Prostate gland (tissue), 2 donors: ENCODE data around the gene RASD2. TPM values are rescaled to one million over a fixed set of nuclear protein-coding genes. Genes with fewer than 3 reads are reported as not detected.
"Not testable (repeated sequence)": the region's sequence is repeated elsewhere in the genome, so short reads cannot be mapped to it uniquely, and the experiment has no call there.

Experiments
- DNase-seq: peaks from one replicate; pipeline ENCODE4 v3.0.0-alpha.2; 2019; ENCODE audit warnings: low spot score
- H3K27ac ChIP-seq, 2 donors: fragments of 200-600 bp; sonication (generic); 2 replicates each; pipeline ENCODE4 v1.5.1; 2017 to 2019
- H3K27me3 ChIP-seq: fragments of 200-600 bp; sonication (generic); replicated peaks from 2 replicates; pipeline ENCODE4 v1.5.1; 2019; ENCODE audit not compliant: insufficient read depth
- H3K36me3 ChIP-seq, 2 donors: fragments of 200-600 bp; sonication (generic); 1 replicate in 1 of 2; 2 replicates in 1 of 2; pipeline versions ENCODE4 v1.5.1 to v1.8.1; 2017 to 2019
- H3K4me1 ChIP-seq: fragments of 200-600 bp; sonication (generic); replicated peaks from 2 replicates; pipeline ENCODE4 v1.5.1; 2019
- H3K4me3 ChIP-seq, 2 donors: fragments of 200-600 bp; sonication (generic); 2 replicates each; pipeline ENCODE4 v1.5.1; 2017 to 2019
- H3K9me3 ChIP-seq: fragments of 200-600 bp; sonication (generic); 2 replicates; pipeline ENCODE4 v1.5.1; 2017
- POLR2A ChIP-seq: fragments of 450-650 bp; IDR thresholded peaks from one replicate; pipeline ENCODE4 v1.6.1; 2016; ENCODE audit warnings: antibody characterized with exemption, mild to moderate bottlenecking
- POLR2AphosphoS5 ChIP-seq: sonication (generic); formaldehyde crosslinking; IDR thresholded peaks from one replicate; pipeline ENCODE4 v1.6.1; 2017; ENCODE audit warnings: antibody characterized with exemption
- WGBS: methylation state at CpG from one replicate; pipeline ENCODE4 v1.1.5; 2018; 5-methylcytosine and 5-hydroxymethylcytosine counted together
- intact Hi-C: fragments of 100-400 bp; cut with DNase I; formaldehyde crosslinking; loops from one replicate; pipeline ENCODE4 v1.14.2; 2022
- total RNA-seq, 2 donors: library from RNA; depleted of rRNA; stranded (reverse); fragments of >200 nt; gene quantifications; one replicate each; pipeline ENCODE4 v1.1.0, GENCODE V29; 2016
- TF ChIP-seq, protein P1 (sequence below), 4 experiments: fragments of 200-600 bp in 2 of 4; fragments of 450-650 bp in 2 of 4; sonication (generic) in 2 of 4; IDR thresholded peaks; 1 replicate in 3 of 4; 2 replicates in 1 of 4; pipeline ENCODE4 v1.5.1; 2016 to 2019; ENCODE audit warnings: antibody characterized with exemption in 4 of 4, mild to moderate bottlenecking in 2 of 4, moderate library complexity in 2 of 4

Gene RASD2, protein sequence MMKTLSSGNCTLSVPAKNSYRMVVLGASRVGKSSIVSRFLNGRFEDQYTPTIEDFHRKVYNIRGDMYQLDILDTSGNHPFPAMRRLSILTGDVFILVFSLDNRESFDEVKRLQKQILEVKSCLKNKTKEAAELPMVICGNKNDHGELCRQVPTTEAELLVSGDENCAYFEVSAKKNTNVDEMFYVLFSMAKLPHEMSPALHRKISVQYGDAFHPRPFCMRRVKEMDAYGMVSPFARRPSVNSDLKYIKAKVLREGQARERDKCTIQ
- 1 to 10 TPM; 6.2 to 8.0 TPM for total RNA-seq

GRCh38 chr22:35540595-35541253 is at the start of gene RASD2:
Gene RASD2 (plus strand): TSS chr22:35540831. CDS start chr22:35546810, 5,979 bp downstream.
- no peaks in the 10 kb centered on the region for H3K27me3 ChIP-seq
- peak; percentile 24 for DNase-seq
- intact Hi-C loops = no loop called here
- no peaks in the 10 kb centered on the region for H3K36me3 ChIP-seq
- peak within 1 kb of the TSS; percentile 77 to 84 for H3K27ac ChIP-seq
- no peaks in the 10 kb centered on the region for H3K4me1 ChIP-seq
- WGBS = under 1% methylated on average over 36 of the region's 49 CpGs
- TF ChIP-seq, protein P1, sequence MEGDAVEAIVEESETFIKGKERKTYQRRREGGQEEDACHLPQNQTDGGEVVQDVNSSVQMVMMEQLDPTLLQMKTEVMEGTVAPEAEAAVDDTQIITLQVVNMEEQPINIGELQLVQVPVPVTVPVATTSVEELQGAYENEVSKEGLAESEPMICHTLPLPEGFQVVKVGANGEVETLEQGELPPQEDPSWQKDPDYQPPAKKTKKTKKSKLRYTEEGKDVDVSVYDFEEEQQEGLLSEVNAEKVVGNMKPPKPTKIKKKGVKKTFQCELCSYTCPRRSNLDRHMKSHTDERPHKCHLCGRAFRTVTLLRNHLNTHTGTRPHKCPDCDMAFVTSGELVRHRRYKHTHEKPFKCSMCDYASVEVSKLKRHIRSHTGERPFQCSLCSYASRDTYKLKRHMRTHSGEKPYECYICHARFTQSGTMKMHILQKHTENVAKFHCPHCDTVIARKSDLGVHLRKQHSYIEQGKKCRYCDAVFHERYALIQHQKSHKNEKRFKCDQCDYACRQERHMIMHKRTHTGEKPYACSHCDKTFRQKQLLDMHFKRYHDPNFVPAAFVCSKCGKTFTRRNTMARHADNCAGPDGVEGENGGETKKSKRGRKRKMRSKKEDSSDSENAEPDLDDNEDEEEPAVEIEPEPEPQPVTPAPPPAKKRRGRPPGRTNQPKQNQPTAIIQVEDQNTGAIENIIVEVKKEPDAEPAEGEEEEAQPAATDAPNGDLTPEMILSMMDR (IDR thresholded peaks at IDR 0.05) = no peak
- TF ChIP-seq POLR2AphosphoS5 = no peak
- TF ChIP-seq POLR2A = no peak
- H3K9me3 ChIP-seq = no peaks in the 10 kb centered on the region
- peak within 1 kb of the TSS; percentile 51 to 52 for H3K4me3 ChIP-seq

- intact Hi-C loops, H3K27me3 ChIP-seq, H3K4me3 ChIP-seq, H3K9me3 ChIP-seq, H3K4me1 ChIP-seq, DNase-seq, H3K27ac ChIP-seq, H3K36me3 ChIP-seq: not testable (repeated sequence)
- 90% methylated on average over 15 of the region's 24 CpGs for WGBS
These were observed 49.3 kb upstream of the RASD2 start for GRCh38 chr22:35491061-35491907.

DNA sequence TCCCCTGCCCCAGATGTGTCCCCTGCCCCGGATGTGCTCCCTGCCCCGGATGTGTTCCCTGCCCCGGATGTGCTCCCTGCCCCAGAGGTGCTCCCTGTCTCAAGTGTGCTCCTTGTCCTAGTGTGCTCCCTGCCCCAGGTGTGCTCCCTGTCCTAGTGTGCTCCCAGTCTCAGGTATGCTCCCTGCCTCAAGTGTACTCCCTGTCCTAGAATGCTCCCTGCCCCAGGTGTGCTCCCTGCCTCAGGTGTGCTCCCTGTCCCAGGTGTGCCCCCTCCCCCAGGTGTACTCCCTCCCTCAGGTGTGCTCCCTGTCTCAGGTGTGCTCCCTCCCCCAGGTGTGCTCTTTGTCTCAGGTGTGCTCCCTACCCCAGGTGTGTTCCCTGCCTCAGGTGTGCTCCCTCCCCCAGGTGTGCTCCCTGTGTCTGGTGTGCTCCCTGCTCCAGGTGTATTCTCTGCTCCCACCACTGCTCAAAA is 48.7 kb upstream of the RASD2 start:
- no peak for TF ChIP-seq POLR2AphosphoS5
- TF ChIP-seq, protein P1 (IDR thresholded peaks at IDR 0.05) = no peak
- TF ChIP-seq POLR2A = no peak
- H3K27ac ChIP-seq = no peak overlapping the region
- no peak overlapping the region for H3K4me3 ChIP-seq
- DNase-seq = no peak
- H3K27me3 ChIP-seq = no peaks in the 10 kb centered on the region
- no peaks in the 10 kb centered on the region for H3K9me3 ChIP-seq
- H3K4me1 ChIP-seq = no peaks in the 10 kb centered on the region
- H3K36me3 ChIP-seq = no peaks in the 10 kb centered on the region
- intact Hi-C loops = no loop called here
- 68% methylated on average over 3 of the region's 3 CpGs for WGBS

- H3K27ac ChIP-seq = no peak overlapping the region
- no peaks in the 10 kb centered on the region for H3K27me3 ChIP-seq
- DNase-seq = no peak
- H3K4me1 ChIP-seq = no peaks in the 10 kb centered on the region
- H3K4me3 ChIP-seq = no peak overlapping the region
- intact Hi-C loops = no loop called here
- TF ChIP-seq POLR2A = no peak
- TF ChIP-seq, protein P1 (IDR thresholded peaks at IDR 0.05) = no peak
- no peak for TF ChIP-seq POLR2AphosphoS5
- no peaks in the 10 kb centered on the region for H3K36me3 ChIP-seq
- H3K9me3 ChIP-seq = no peaks in the 10 kb centered on the region
- WGBS = 87% methylated on average over 5 of the region's 5 CpGs
These were observed 47.6 kb upstream of the RASD2 start for GRCh38 chr22:35493074-35493473.

GRCh38 chr22:35495711-35496110 is 44.9 kb upstream of the RASD2 start:
- H3K27me3 ChIP-seq, intact Hi-C loops, H3K27ac ChIP-seq, H3K36me3 ChIP-seq, DNase-seq, H3K4me1 ChIP-seq, H3K9me3 ChIP-seq, H3K4me3 ChIP-seq: not testable (repeated sequence)
- 94% methylated on average over 14 of the region's 14 CpGs for WGBS
